HG03045 (cell line): ENCODE results near the gene NDOR1.

ENCODE experiments used
- ATAC-seq: cut with Tn5 transposase; IDR thresholded peaks from one replicate; pipeline ENCODE4 v1.9.1; 2021; ENCODE audit warnings: mild to moderate bottlenecking, moderate library complexity; ENCODE audit not compliant: unreplicated experiment

The NDOR1 gene

GRCh38 chr9:137205126-137206069 lies at the start of gene NDOR1, which contains the start of gene TMEM203:
Gene NDOR1 (plus strand): TSS chr9:137205700. CDS start chr9:137205778, 78 bp downstream.
Gene TMEM203 (minus strand): TSS chr9:137205648. CDS start chr9:137205414, 234 bp downstream.
- ATAC-seq, result peak; percentile 44

- ATAC-seq, result no peak
Observed at GRCh38 chr9:137156567-137157375, 48.7 kb upstream of the NDOR1 start.

- ATAC-seq, result no peak
Observed at GRCh38 chr9:137157618-137158415, 47.7 kb upstream of the NDOR1 start.

- no peak for ATAC-seq
Observed at GRCh38 chr9:137158625-137159024, 46.9 kb upstream of the NDOR1 start.

- ATAC-seq, result no peak
Observed at GRCh38 chr9:137159105-137160053, 46.1 kb upstream of the NDOR1 start.

- ATAC-seq, result no peak
Observed at GRCh38 chr9:137160054-137160425, 45.5 kb upstream of the NDOR1 start.

- ATAC-seq, result no peak
Observed at GRCh38 chr9:137160716-137161557, 44.6 kb upstream of the NDOR1 start.

GRCh38 chr9:137161558-137162486 lies 43.7 kb upstream of the NDOR1 start:
- no peak for ATAC-seq

- ATAC-seq, result no peak
Observed at GRCh38 chr9:137162505-137163364, 42.8 kb upstream of the NDOR1 start.

- ATAC-seq, result no peak
Observed at GRCh38 chr9:137163365-137163715, 42.2 kb upstream of the NDOR1 start.

- ATAC-seq, result no peak
Observed at GRCh38 chr9:137163805-137164204, 41.7 kb upstream of the NDOR1 start.

GRCh38 chr9:137164370-137165249 lies 40.9 kb upstream of the NDOR1 start:
- no peak for ATAC-seq

GRCh38 chr9:137165250-137165836 lies 40.2 kb upstream of the NDOR1 start:
- ATAC-seq, result no peak

- ATAC-seq, result no peak
Observed at GRCh38 chr9:137166380-137167229, 38.9 kb upstream of the NDOR1 start.
